OCI-LY3 (cell line): ENCODE results near the gene BAIAP2.

Experiments used
- H2AFZ ChIP-seq: fragments of 200-600, 300-600 bp; shearing (Covaris generic); 2 replicates; pipeline ENCODE4 v1.6.0; 2014; ENCODE audit warnings: antibody characterized with exemption, low read depth, low read length
- H3K27ac ChIP-seq: fragments of 200-600, 300-600 bp; sonication (generic); 2 replicates; pipeline ENCODE4 v1.5.1; 2014; ENCODE audit warnings: mild to moderate bottlenecking, low read length, moderate library complexity, mixed read lengths
- H3K27me3 ChIP-seq: fragments of 200-600, 300-600 bp; sonication (generic); 2 replicates; pipeline ENCODE4 v1.6.1; 2014; ENCODE audit warnings: low read depth, low read length, mixed read lengths
- H3K36me3 ChIP-seq: fragments of 200-600, 300-600 bp; sonication (generic); replicated peaks from 2 replicates; pipeline ENCODE3; 2014; ENCODE audit warnings: low read depth, low read length, mixed read lengths
- H3K4me1 ChIP-seq: fragments of 300-600, 200-600 bp; sonication (generic); 2 replicates; pipeline ENCODE4 v1.6.1; 2014; ENCODE audit warnings: low read length, mixed read lengths
- H3K4me2 ChIP-seq: fragments of 200-600, 300-600 bp; sonication (generic); 2 replicates; pipeline ENCODE4 v1.6.1; 2014; ENCODE audit warnings: low read length, mixed read lengths
- H3K4me3 ChIP-seq: fragments of 300-600, 200-600 bp; sonication (generic); 2 replicates; pipeline ENCODE4 v1.5.1; 2014; ENCODE audit warnings: antibody characterized with exemption, mild to moderate bottlenecking, low read length, moderate library complexity
- H3K79me2 ChIP-seq: fragments of 300-600, 200-600 bp; shearing (Covaris generic); 2 replicates; pipeline ENCODE4 v1.6.1; 2014; ENCODE audit warnings: mild to moderate bottlenecking, low read length, mixed read lengths
- H3K9ac ChIP-seq: fragments of 300-600, 200-600 bp; shearing (Covaris generic); 2 replicates; pipeline ENCODE4 v1.6.0; 2014; ENCODE audit warnings: mild to moderate bottlenecking, low read length, moderate library complexity
- H3K9me3 ChIP-seq: fragments of 200-600, 300-600 bp; shearing (Covaris generic); 2 replicates; pipeline ENCODE4 v1.6.1; 2014; ENCODE audit warnings: low read length, mixed read lengths; ENCODE audit not compliant: insufficient read depth
- H4K20me1 ChIP-seq: fragments of 200-600, 300-600 bp; sonication (generic); 2 replicates; pipeline ENCODE4 v1.6.1; 2016; ENCODE audit warnings: low read length, mixed read lengths; ENCODE audit not compliant: insufficient read depth
- EZH2phosphoT487 ChIP-seq: fragments of 200-600 bp; shearing (Covaris generic); IDR thresholded peaks from 2 replicates; pipeline ENCODE4 v1.6.1; 2018; ENCODE audit warnings: antibody characterized with exemption, mixed run types, low read depth
- TF ChIP-seq, protein P1 (sequence below): fragments of 200-600, 300-600 bp; sonication (generic); IDR thresholded peaks from 2 replicates; pipeline ENCODE4 v1.5.1; 2014; ENCODE audit warnings: antibody characterized with exemption, low read length, low read depth

BAIAP2 gene

DNA sequence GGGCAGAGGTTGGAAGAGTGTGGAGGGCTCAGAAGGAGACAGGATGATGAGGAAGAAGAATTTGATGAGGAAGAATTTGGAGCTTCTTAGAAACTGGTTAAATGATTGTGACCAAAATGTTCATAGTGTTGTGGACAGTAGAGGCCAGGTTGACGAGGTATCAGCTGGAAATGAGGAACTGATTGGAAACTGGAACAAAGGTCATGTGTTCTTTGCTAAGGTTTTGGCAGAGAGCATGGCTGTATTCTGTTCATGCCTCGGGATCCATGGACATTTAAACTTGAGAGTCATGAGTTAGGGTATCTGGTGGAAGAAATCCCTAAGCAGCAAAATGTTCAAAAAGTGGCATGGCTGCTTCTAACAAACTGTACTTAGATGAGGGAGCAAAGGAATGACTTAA, 24.0 kb upstream of the BAIAP2 start:
- no peak overlapping the region for H3K4me2 ChIP-seq
- no peaks in the 10 kb centered on the region for H4K20me1 ChIP-seq
- H3K27ac ChIP-seq = no peak overlapping the region

DNA sequence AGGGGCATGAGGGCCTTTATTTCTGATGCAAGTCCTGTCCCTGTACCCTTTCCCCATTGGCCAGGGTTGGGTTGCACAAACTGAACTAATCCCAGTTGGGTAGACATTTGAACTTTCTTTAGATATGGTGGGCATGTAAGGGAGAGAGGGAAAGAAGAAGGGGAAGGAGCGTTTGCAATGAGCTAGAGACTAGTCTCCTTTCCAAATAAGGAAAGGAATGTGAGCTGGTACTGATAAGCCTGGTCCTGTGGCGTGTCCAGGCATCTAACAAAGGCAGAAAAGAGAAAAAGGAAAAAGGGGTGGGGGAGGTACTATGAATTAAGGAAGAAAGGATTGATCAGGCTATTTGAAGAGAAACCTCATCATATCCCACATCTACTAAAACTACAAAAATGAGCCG, 23.0 kb upstream of the BAIAP2 start:
- H3K9ac ChIP-seq = no peak overlapping the region
- H3K4me2 ChIP-seq = no peak overlapping the region
- H3K4me1 ChIP-seq = no peaks in the 10 kb centered on the region

More for the DNA sequence above, 24.0 kb upstream of the BAIAP2 start:
- TF ChIP-seq, protein P1, sequence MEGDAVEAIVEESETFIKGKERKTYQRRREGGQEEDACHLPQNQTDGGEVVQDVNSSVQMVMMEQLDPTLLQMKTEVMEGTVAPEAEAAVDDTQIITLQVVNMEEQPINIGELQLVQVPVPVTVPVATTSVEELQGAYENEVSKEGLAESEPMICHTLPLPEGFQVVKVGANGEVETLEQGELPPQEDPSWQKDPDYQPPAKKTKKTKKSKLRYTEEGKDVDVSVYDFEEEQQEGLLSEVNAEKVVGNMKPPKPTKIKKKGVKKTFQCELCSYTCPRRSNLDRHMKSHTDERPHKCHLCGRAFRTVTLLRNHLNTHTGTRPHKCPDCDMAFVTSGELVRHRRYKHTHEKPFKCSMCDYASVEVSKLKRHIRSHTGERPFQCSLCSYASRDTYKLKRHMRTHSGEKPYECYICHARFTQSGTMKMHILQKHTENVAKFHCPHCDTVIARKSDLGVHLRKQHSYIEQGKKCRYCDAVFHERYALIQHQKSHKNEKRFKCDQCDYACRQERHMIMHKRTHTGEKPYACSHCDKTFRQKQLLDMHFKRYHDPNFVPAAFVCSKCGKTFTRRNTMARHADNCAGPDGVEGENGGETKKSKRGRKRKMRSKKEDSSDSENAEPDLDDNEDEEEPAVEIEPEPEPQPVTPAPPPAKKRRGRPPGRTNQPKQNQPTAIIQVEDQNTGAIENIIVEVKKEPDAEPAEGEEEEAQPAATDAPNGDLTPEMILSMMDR = no peak
- TF ChIP-seq EZH2phosphoT487 = no peak
- H3K4me3 ChIP-seq = no peak overlapping the region
- no peak overlapping the region for H3K9ac ChIP-seq
- no peaks in the 10 kb centered on the region for H3K4me1 ChIP-seq
- H3K36me3 ChIP-seq = no peaks in the 10 kb centered on the region
- no peaks in the 10 kb centered on the region for H3K9me3 ChIP-seq
- H3K27me3 ChIP-seq = no peaks in the 10 kb centered on the region; the same call in 1 of the 2 replicates
- H2AFZ ChIP-seq = no peak overlapping the region
- no peaks in the 10 kb centered on the region for H3K79me2 ChIP-seq

DNA sequence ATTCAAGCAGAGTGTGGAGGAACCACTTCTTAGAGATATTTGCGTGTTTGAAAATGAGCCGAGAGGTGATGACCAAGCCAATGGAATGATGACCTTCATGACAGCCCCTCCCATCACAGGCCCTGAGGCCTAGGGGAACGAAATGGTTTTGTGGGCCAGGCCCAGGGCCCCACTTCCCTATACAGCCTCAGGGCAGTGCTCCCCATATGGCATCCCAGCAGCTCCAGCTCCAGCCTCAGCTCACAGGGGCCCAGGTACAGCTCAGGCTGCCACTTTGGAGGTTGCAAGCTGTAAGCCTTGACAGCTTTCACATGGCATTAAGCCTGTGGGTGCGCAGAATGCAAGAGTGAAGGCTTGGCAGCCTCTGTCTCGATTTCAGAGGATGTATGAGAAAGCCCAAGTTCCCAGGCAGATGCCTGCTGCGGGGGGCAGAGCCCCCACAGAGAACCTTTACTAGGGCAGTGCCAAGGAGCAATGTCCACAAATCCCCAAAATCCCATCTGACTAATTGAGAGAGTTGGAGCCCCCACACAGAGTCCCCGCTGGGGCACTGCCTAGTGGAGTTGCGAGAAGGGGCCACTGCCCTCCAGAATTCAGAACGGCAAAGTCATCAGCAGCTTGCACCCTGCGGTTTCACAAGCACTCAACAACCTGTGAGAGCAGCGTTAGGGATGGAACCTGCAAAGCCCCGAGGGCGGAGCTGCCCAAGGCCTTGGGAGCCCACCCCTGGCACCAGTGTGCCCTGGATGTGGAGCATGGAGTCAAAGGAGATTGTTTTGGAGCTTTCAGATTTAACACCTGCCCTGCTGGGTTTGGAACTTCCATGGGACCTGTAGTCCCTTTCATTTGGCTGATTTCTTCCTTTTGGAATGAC, 22.1 kb upstream of the BAIAP2 start:
- Histone ChIP-seq H3K4me2 (no peak overlapping the region), H3K79me2 (no peaks in the 10 kb centered on the region), H3K4me3 (no peak overlapping the region), H3K4me1 (no peaks in the 10 kb centered on the region), H4K20me1 (no peaks in the 10 kb centered on the region), H3K36me3 (no peaks in the 10 kb centered on the region), H3K9ac (no peak overlapping the region), H3K9me3 (no peaks in the 10 kb centered on the region), H3K27ac (no peak overlapping the region), H2AFZ (no peak overlapping the region), H3K27me3 (peaks cover 10% of the 10 kb centered on the region)
- TF ChIP-seq, protein P1 = no peak
- TF ChIP-seq EZH2phosphoT487 = no peak

More for the DNA sequence above, 23.0 kb upstream of the BAIAP2 start:
- Histone ChIP-seq H2AFZ (no peak overlapping the region), H3K36me3 (no peaks in the 10 kb centered on the region), H4K20me1 (no peaks in the 10 kb centered on the region), H3K9me3 (no peaks in the 10 kb centered on the region), H3K27ac (no peak overlapping the region), H3K79me2 (no peaks in the 10 kb centered on the region), H3K27me3 (peaks cover 8% of the 10 kb centered on the region), H3K4me3 (no peak overlapping the region)
- TF ChIP-seq EZH2phosphoT487 = no peak
- TF ChIP-seq, protein P1 = no peak

DNA sequence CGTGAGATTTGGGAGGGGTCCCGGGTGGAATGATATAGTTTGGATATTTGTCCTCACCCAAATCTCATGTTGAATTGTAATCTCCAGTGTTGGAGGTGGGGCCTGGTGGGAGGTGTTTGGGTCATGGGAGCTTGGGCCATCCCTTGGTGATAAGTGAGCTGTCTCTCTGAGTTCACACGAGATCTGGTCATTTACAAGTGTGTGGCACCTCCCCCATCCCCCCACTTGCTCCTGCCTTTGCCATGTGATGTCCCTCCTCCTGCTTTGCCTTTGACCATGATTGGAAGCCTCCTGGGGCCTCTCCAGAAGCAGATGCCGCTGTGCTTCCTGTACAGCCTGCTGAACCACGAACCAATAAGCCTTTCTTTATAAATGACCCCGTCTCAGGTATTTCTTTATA, 21.3 kb upstream of the BAIAP2 start:
- Histone ChIP-seq H3K27me3 (peaks cover 15% of the 10 kb centered on the region), H2AFZ (no peak overlapping the region), H4K20me1 (no peaks in the 10 kb centered on the region), H3K36me3 (no peaks in the 10 kb centered on the region), H3K27ac (no peak overlapping the region), H3K9me3 (no peaks in the 10 kb centered on the region), H3K79me2 (no peaks in the 10 kb centered on the region), H3K4me3 (no peak overlapping the region), H3K4me2 (no peak overlapping the region), H3K4me1 (no peaks in the 10 kb centered on the region), H3K9ac (no peak overlapping the region)
- TF ChIP-seq EZH2phosphoT487 = no peak
- TF ChIP-seq, protein P1 = no peak
